Measurements from ENCODE around the gene SV2B. TPM values are rescaled to one million over a fixed set of nuclear protein-coding genes. Genes with fewer than 3 reads are reported as not detected.

The SV2B gene
- total RNA-seq, 1 experiment from 2014 or later: not detected

DNA sequence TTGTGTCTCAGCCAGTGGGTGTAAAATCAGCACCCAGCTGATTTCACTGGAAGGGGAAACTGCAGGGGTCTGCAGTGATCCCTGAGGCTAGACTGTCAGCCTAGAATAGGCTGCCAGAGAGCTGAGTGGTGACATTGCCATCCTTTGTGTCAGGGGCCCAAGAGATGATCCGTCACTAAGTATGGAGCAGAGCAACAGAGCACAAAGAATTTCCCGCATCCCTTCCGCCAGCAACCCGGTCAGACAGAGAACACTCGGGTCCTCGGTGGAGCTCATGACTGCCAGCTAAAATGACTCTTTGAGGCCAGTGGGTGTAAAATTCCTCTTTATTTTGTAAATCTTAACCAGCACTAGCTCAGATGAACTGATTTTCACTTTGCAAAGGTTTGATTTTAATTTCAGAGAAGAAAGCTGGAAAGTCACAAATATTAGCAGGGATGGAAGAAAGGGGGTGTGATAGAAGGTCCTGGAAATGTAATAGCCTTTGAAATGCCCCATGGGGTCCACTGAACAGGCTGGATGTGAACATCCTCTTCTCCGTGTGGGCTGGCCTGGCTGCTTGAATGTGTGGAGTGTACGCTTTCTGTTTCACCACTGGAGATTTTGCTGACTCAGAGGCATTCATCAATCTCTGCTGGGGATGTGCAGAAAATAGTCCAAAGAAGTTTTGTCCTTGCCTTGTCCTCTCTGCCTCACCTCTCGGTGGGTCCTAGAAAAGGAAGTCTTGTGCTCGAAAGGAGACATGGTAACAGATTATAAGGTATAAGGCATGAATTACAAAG is 138.8 kb downstream of the SV2B start:
- no peak overlapping the region for H4K5ac ChIP-seq (ENCODE audit: insufficient read length, low read depth, low read length)
- H3T11ph ChIP-seq (ENCODE audit: low read length): no peak overlapping the region
- H3K4ac ChIP-seq (ENCODE audit: low read depth, low read length): no peak overlapping the region
- no peak overlapping the region for H3K27ac Mint-ChIP-seq
- no peak overlapping the region for H4K91ac ChIP-seq (ENCODE audit: insufficient read length, low read depth, low read length)
- H3K4me1 Mint-ChIP-seq: no peaks in the 10 kb centered on the region
- H3K18ac ChIP-seq (ENCODE audit: insufficient read length, low read depth, low read length): no peak overlapping the region
- no peak overlapping the region for H3K4me2 ChIP-seq (ENCODE audit: insufficient read depth, insufficient read length, low read length)
- no CpG with 5 or more reads among the region's 10 CpGs for WGBS (ENCODE audit: extremely low coverage, insufficient read length, low lambda C conversion rate)
- H3K27me3 Mint-ChIP-seq (ENCODE audit: low read depth): peaks cover 50% of the 10 kb centered on the region
- no peaks in the 10 kb centered on the region for H3K9me3 Mint-ChIP-seq
- no peaks in the 10 kb centered on the region for H3K9me3 ChIP-seq (ENCODE audit: control insufficient read depth, low read depth, low read length)
- H3K27me3 ChIP-seq (ENCODE audit: insufficient read depth, low read length): no peaks in the 10 kb centered on the region
- no peak for TF ChIP-seq CTCF (conservative IDR thresholded peaks at IDR 0.05)
- no peak overlapping the region for H3K4me3 Mint-ChIP-seq
- no peak overlapping the region for H3K14ac ChIP-seq (ENCODE audit: insufficient read depth, low read length)
- no peak overlapping the region for H2AFZ ChIP-seq (ENCODE audit: low read length)
- H2AK5ac ChIP-seq (ENCODE audit: insufficient read length, low read length): no peak overlapping the region
- no peak overlapping the region for H2BK12ac ChIP-seq (ENCODE audit: insufficient read length, low read depth, low read length)
- no peak overlapping the region for H3K56ac ChIP-seq (ENCODE audit: insufficient read length, low read depth, low read length)
- no peaks in the 10 kb centered on the region for H3K79me1 ChIP-seq (ENCODE audit: insufficient read depth, low read depth, low read length, poor library complexity, severe bottlenecking)
- no peak overlapping the region for H4K8ac ChIP-seq (replicated peaks; ENCODE audit: insufficient read length, low read depth, low read length)
- no peak overlapping the region for H3K9ac ChIP-seq (ENCODE audit: extremely low read depth, insufficient read length, low read length)
- DNase-seq: no peak
- no peak overlapping the region for H3K27ac ChIP-seq (ENCODE audit: insufficient read length, low read depth, low read length)
- no peaks in the 10 kb centered on the region for H3K23me2 ChIP-seq (ENCODE audit: insufficient read length, low read depth, low read length, poor library complexity, severe bottlenecking)
- no peaks in the 10 kb centered on the region for H3K4me1 ChIP-seq (ENCODE audit: insufficient read depth, low read length)
- H2BK15ac ChIP-seq (ENCODE audit: low read depth, low read length): no peak overlapping the region
- H3K36me3 Mint-ChIP-seq (ENCODE audit: insufficient read depth in 1 of 3, low read depth in 3 of 3): no peaks in the 10 kb centered on the region
- H2BK5ac ChIP-seq (ENCODE audit: insufficient read length, low read length): no peak overlapping the region
- H2BK120ac ChIP-seq (ENCODE audit: low read depth, low read length, poor library complexity, severe bottlenecking): no peak overlapping the region
- H3K79me2 ChIP-seq (ENCODE audit: insufficient read depth, low read length): no peaks in the 10 kb centered on the region
- H3K23ac ChIP-seq (ENCODE audit: insufficient read length, low read depth, low read length): no peak overlapping the region
- no peaks in the 10 kb centered on the region for H4K20me1 ChIP-seq (ENCODE audit: control insufficient read depth, insufficient read depth, insufficient read length)
- no peak overlapping the region for H2BK20ac ChIP-seq (ENCODE audit: low read depth, low read length, poor library complexity, severe bottlenecking)

Measured in H9 (cell line).